HG02943 (cell line): ENCODE results near the gene SLC6A11.

Experiments
- ATAC-seq: cut with Tn5 transposase; IDR thresholded peaks from one replicate; pipeline ENCODE4 v1.9.1; 2021; ENCODE audit warnings: mild to moderate bottlenecking, low read depth, moderate library complexity; ENCODE audit not compliant: unreplicated experiment

The SLC6A11 gene

DNA sequence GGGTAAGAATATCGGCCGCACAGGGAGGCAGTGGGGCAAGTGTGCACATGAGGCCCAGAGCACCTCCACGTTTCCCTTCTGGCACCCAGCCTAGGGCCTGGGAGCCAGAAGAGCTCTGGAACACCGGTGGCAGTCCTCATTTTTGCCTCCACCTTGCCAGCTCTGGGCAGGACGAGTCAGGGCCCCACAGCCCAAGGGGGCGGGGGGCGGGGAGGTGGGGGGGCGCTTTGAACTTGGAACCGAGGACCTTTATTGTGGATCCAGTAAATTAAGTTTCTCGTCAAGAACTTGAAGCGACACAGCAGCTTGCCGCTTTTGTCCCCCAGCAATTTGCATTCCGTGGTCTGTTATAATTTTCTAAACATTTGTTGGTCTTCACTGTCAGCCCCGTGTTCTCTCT, 66.8 kb downstream of the SLC6A11 start:
- ATAC-seq: no peak

DNA sequence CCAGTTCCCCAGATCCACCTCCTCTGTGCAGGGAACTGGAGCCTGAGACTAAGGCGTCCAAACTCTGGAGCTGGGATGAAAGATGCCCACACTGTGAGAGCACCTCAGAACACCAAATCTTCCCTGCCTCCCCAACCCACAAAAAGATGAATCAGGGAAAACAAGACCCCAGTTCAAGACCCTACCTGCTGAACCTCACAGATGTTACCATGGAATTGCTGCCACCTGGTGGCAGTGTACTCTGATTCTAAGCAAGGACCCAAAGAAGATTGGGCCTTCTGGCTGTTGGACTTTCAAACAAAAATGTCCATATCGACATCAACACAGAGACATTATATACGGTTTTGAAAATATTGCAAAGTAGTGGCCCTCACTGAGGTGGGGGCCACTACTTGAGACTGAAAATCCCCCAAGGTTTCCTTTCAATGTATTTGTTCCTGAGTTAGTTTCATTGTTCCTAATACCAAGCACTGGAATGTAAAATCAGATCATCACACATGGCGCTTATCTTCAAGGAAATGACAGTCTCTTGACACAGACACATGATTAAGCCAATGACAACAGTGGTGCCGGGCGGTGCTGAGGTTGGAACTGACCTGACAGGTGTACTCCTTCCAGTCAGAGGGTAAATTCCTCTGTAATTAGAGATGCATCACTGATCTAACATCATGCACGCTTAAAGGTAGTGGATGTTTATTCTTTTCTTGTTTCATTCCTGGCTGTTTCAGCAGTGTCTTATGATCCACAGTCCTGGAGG, 67.6 kb downstream of the SLC6A11 start:
- ATAC-seq: no peak

DNA sequence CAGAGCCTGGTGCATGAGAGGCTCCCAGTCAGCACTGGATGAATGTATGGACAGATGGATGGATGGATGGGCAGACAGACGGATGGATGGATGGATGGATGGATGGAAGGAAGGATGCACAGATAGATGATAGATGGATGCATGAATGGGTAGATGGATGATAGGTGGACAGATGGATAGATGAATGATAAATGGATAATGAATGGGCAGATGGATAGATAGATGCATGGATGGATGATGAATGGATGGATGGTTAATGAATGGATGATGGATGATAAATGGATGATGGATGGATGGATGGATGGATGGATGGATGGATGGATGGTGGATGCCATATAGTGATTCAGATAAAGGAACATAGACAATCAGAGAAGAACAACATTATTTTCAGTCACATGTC, 71.0 kb downstream of the SLC6A11 start:
- no peak for ATAC-seq

DNA sequence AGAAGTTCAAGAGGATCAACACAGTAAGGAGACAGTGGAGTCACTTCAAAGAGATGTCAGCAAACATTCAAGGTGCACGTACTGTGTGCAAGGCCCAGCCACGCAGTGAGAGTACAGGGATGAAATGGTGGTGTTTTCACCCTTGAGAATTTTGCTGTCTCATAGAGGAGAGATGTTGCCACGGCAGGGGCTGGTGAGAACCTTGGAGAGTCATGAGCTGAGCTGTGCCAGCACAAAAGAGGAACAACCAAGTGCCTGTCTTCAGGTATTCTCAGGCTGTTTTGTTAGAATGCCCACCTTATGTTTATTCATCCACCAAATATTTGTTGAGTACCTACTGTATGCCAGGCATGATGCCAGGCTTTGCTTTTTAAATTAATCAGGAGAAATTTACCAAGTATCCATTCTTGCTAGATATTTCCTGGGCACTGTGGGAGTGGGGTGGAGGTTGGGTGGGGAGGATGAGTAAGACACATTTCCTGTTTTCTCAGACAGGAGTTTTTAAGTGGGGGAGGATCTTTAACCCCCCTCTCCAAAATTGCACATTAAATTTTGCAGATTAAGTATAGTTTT, 72.6 kb downstream of the SLC6A11 start:
- ATAC-seq: no peak

DNA sequence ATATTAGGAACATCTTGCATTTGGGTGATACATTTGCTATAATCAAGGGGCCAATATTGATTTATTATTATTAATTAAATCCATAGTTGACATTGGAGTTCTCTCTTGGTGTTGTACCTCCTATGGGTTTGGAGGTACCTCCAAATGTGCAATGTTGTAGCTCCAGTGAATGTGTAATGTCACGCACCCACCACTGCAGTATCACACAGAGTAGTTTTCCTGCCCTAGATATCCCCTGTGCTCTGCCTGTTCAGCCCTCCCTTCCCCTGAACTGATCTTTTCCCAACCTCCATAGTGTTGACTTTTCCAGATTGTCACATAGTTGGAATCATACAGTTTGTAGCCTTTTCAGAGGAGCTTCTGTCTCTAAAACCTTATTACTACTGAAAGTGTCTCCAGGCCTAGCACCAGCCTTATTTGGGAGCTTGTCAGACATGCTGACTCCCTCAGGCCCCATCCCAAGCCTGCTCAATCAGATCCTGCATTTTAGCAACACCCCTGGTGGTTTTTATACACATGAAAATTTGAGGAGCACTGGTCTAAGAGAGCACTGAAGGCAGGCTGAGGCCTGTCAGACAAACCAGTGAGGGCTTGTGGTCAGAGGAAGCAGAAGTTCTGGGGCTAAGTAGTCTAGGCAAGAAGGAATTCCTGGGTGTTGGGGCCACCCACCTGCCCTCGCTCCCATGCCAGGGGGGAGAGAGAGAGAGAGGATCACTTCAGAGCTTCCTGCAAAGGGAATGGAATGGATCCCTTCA, 73.4 kb downstream of the SLC6A11 start:
- ATAC-seq: no peak

DNA sequence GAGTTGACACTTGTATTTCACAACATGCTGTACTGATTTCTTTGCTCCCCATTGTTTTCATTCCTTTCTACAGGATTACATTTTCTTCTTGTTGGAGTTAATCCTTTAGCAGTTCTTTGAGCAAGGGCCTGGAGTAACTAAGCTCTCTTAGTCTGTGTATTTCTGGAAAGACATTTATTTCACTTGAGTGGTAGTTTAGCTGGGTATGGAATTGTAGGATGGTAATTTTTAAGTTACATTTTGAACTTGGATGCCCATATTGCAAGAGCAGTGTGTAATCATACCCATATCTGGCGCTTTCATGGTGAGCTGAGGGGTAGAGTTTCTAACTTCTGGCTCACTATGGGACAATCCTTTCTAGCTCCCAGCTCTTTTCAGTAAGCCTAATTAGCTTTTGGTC, 74.6 kb downstream of the SLC6A11 start:
- ATAC-seq: no peak

DNA sequence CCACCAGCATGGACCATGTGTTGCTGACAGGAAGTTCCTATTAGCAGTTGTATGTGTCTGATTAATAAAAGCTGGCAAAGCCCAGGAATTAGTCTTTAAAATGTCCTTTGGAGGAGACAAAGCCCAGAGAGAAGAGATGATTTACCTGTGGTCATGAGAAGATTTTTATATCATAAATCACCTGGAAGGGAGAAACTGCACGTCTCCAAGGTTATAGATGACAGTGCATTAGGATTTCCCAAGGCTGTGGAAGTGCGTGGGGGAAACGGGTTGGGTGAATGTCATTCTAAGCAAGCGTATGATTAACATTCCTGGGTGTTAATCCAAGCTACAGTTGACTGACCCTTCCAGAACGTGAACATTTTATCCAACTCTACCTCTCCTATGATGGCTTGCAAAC, 76.6 kb downstream of the SLC6A11 start:
- no peak for ATAC-seq

DNA sequence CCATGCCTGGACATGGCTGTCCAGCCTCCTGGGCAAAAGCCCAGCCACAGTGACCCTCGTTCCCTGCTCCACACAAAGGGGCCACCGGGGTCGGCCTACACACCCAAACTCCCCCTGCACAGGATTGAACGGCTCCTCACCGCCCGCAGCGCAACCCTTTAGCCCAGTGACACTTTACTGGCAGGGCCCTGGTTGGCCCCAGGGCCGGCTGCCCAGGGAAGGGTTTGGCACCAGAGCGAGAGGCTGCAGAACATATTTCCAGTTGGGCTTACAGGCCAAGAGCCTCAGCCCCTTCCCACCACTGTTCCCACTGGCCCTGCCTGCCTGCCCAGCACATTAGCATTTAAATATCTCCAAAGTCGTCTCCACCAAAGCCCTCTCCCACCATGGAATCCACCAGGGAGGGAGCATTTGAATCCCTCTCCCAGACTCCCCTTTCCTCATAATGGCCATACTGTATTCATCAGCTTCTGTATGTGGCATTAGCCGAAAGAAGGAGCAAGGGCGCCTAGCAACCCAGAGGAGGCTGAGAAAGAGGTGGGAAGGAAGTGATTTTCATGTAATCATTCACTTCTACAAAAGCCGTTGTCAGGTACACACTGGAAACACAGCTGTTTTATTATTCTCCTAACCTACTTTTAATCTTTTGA, 85.4 kb downstream of the SLC6A11 start:
- ATAC-seq: no peak

DNA sequence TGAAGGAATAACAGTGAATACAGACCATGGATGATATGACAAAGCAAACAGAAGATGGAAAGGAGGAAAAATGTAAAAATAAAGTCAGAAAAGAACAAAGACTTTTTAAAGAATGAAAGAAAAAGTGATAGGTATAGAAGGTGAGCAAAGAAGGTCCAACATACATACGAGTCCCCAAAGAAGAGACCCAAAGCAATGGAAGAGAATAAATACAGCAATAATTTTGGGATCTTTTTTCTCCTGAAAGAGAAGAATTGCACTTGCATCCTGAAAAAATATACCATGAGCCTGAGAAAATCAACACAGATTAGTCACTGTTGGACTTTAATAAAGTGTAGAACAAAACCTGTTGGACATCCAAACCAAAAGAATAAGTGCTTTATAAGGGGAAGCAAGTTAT, 91.2 kb downstream of the SLC6A11 start:
- ATAC-seq: no peak

DNA sequence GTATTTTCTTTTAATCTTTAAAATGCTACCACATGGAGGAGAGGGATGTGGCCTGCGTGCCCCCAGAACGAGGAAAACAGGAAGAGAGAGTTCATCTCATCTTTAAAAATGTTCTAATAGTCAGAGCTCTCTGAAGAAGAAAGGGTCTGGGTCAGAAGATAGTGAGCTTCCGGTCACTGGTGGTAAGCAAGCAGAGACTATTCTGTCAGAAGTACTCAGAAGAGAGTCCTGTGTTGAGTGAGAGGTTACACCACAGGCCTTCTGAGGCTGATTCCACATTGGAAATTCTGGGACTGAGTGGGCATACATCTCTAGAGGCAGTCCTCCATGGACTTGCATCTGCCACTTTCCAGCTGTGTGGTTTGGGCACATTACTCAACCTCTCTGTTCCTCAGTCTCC, 94.3 kb downstream of the SLC6A11 start:
- no peak for ATAC-seq

DNA sequence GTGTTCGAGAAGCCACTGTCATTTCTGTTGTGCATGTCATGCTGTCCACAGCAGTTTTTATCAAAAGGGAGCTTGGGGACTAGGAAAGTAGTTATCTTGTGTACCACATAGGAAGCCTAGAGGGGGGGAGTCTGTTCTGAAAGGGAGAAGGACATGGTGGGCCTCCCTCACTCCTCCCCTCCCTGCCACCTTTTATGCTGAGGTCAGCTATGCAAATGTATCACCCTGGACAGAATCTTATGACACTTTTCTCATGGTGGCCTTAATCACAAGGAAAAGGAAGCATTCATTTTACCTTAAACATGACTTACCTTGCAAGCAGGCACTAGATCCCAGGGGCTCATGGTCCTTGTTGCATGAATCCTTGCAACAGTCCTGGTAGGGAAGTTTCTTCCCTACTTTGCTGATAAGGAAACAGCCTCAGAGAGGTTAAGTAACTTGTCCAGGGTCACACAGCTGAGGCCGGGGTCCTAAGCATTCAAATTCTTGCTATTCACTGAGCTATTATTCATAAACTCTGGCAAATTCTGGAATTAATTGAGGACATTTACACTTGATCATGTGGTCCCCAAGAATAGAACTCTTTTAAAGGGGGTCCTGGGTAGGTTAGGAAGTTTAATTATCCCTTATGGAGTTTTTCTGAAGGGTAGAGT, 95.4 kb downstream of the SLC6A11 start:
- ATAC-seq: no peak

DNA sequence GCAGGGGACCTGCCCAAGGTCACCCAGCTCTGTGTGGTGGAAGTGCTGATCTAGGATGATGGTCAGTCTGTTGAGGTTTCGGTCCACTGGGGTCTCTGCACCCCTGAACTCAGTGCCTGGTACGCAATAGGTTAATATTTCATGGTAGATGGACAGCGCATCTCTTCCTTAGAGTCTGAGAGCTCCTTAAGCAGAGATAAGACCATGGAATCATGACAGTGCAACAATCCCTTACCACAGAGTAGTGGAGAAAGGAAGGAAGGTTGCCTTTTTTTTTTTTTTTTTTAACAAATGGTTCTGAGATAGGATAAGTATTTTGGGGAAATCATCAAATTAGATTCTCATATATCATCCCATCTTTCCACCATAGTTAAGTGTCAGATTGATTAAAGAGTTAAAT, 96.8 kb downstream of the SLC6A11 start:
- no peak for ATAC-seq

DNA sequence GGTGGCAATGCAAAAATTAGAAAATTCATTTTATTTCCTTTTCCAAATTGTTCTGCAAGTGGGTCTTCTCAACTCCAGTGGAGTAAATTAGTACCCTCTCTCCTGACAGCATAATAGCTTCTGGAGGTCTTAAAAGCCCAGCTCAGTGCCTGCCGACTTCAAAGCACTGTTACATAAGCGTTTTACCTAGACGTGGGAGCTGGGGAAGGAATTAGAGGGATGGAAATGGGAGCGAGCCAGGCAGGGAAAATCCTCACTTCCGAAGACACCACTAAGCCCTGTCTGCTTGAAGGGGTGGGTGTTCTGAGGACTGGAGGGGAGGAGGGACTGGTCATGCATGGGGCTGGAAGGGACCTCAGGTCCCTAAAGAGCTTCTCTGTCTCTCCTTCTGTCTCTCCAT, 99.3 kb downstream of the SLC6A11 start:
- ATAC-seq: no peak

DNA sequence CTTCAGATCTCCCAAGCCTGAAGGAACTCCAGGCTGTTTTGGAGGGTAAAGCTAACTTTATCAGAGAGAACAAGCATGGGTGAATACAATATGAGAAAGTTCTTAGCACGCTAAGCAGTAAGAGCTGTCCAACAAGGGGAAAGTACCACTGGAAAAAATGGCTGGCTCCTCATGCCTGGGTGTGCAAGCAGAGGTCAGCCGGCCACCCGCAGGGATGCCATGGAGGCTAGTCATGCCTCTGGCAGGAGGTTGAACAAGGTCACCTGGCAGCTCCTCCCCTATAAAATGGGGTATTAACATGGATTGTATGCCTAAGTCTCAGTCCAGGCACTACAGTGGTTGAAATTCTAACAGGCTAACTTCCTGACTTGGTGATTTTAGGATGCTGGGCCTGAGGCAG, 101.1 kb downstream of the SLC6A11 start:
- ATAC-seq: no peak

DNA sequence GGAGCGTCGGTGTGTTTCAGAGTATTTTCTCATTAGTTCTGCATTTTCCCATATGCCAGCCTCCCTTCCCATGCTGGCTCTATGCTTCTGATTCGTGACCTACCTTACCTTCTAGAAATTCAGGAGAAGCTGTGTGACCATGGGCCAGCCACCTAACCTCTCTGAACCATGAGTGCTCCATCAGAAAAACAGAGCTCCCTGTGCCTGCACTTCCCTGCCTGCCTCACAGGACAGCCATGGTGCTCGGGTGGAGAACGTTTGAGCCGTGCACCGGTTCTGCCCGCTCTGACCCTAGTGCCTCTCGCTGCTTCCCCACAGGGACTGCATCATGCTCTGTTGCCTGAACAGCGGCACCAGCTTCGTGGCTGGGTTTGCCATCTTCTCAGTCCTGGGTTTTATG, 102.0 kb downstream of the SLC6A11 start:
- ATAC-seq: no peak

DNA sequence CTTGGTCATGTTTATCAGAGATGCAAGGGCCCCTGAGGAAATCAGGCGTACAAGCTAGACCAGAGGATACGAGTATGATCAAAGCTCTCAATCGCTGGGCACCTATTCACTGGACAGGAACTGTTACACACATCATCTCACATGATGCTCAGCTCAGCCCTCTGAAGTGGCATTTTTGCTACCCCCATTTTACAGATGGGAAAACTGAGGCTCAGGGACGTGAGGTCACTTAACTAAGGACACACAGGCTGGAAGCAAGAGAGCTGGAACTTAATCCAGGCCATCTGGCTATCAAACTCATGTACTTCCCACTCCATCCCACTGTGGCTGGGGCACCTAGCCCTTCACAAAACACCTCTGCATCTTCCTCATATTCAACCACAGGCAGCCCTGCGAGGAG, 103.6 kb downstream of the SLC6A11 start:
- ATAC-seq: no peak

DNA sequence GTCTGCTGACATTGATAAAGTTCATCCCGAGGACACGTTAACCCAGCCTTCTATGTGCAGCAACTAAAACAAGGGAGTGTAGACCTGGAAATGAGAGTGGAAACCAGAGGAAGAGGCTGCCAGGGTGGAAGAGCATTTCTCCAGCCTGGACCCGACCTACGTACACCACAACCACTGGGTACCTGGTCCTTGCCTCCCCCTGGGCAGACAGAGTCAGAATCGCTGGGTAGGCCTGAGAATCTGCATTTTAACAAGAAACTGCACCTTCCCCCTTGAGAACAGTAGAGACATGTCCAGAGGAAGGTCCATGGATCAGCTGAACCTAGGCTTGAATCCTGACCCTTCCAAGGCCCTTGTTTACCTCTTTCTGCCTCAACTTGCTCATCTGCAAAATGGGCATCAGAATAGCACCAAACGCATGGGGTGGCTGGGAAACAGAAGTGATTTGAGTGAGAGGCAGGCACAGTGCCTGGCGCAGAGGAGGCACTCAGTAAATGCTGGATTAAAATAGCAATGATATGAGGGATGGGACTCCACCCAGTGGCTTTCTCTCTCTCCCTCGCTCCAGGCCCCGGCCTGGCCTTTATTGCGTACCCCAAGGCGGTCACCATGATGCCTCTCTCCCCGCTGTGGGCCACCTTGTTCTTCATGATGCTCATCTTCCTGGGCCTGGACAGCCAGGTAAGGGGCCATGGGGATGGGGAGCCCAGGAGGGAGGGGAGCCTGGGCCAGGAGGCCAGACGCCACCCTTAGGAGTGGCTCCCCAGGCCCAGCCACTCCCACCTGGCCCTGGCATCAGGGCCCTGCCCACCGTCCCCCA, 109.6 kb downstream of the SLC6A11 start:
- no peak for ATAC-seq

DNA sequence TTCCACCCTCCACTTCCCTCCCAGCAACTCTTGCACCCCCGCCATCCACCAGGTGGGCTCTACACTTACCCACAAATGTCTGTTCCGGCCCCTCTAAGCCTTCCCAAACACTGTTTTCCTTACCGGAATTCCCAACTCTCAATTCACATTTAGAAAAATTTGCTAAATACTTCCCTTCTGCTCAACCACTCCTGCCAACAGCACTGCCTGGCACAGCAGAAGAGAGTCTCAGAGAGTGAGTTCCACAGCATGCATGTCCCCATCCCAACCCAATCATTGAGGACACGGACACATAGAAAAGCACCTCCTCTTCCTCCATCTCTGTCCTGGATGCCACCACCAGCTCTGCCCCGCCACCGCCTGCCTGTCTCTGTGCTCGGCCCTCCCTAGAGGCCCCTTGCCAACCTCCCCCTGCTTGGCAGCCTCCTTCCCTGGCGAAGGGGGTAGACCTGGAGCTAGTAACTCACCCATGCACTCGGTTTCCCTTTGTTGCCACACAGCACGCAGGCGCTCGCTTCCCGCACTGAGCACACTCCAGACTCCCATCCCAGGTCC, 110.3 kb downstream of the SLC6A11 start:
- ATAC-seq: no peak

DNA sequence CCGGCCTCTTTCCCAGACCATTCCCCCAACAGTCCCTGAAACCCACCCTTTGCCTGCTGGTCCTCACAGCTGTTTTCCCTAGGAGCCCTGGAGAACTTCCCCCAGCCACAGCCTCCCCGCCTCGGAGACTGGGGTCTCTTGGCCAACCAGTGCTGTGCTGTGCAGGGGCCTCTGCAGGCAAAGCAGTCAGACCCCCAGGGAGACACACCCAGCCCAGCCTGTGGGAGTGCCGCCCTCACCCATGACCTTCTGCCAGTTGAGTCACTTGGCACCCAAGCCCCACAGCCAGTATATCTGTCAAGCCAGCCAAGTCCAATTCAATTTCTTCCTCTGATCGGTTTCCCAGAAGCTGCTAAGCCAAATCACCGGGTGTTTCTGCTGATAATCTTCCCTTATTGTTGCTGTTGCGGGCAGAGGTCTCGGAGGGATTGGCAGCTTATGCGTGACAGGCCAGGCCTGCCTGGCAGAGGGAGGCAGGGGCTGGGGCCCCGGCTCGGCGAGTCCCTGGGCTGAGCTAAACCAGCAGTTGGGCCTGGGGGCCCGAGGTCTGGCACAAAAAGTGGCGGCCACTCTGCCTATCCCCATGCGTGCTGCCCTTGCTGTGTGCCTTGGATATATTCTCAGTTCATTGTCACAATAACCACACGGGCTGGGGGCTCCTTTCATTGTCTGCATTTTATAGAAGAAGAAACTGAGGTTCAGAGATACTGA, 110.9 kb downstream of the SLC6A11 start:
- ATAC-seq: no peak
